Measurements from ENCODE around the gene RSPH4A.
"Not testable (repeated sequence)": the region's sequence is repeated elsewhere in the genome, so short reads cannot be mapped to it uniquely, and the experiment has no call there.

Gene RSPH4A

DNA sequence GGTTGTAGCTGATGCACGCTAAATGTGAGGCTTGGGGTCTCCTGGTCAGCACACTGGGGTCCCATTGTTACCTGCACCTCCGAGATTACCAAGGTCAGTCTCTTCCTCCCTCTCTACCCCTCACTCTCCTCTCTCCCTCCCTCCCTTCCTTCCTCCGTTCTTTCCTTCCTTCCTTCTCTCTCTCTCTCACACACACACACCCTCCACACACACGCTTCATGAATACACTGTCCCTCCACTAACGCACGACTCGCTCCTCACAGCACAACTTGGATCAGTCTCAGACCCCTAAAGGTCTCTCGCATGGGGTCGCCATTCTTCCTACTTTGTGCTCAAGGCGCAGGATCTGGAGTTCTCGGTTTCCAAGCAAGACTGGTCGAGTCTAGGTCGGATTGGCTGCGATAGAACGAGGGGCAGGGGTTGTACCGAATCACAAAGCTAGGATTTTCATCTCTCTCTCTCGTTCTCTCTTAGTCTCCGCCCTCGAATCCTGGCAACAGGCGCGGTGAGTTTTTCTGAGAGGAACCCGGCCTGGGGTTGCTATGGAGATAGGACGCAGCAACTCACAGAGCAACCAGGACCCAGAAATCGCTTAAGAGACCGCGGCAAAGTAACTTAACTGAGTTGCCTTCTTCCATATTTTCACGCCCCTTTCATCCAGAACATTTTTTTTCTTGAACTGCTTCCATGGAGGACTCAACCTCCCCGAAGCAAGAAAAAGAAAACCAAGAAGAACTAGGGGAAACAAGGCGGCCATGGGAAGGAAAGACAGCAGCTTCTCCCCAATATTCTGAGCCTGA is at the start of gene RSPH4A:
Gene RSPH4A, plus strand, starts transcription at position 543 of the 800 bp plus-strand sequence. Its CDS starts 145 bp downstream, at position 688.
- DNase-seq, result peak; percentile 91

GRCh38 chr6:116568111-116568510 is 48.2 kb upstream of the RSPH4A start:
- no peak for DNase-seq

GRCh38 chr6:116568821-116569755 is 47.2 kb upstream of the RSPH4A start:
- no peak for DNase-seq

- DNase-seq, result peak; percentile 97
Observed at GRCh38 chr6:116570856-116571682, 45.2 kb upstream of the RSPH4A start, which contains the start of gene RWDD1. Gene RWDD1, plus strand, starts transcription at chr6:116571504. Its CDS starts 79 bp downstream, at chr6:116571583.

DNA sequence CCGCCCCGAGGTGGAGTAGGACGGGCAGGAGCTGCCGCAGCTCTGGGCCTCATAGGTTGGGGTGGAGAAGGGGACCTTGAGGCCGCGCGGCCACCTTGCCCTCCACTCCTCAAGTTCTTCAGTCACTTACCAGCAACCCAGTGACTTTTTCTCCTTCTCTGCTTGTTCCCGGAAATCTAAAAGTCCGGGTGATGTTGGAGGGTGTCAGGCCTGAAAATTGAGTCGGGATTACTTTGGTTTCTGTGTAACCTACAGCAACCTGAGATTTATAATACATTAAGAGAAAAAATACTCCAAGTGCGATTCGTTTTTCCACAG is 44.6 kb upstream of the RSPH4A start:
- no peak for DNase-seq

- no peak for DNase-seq
Observed at GRCh38 chr6:116572162-116572561, 44.1 kb upstream of the RSPH4A start.

GRCh38 chr6:116575227-116575626 is 41.1 kb upstream of the RSPH4A start:
- DNase-seq, result no peak

GRCh38 chr6:116577486-116577885 is 38.8 kb upstream of the RSPH4A start:
- DNase-seq, result no peak

DNA sequence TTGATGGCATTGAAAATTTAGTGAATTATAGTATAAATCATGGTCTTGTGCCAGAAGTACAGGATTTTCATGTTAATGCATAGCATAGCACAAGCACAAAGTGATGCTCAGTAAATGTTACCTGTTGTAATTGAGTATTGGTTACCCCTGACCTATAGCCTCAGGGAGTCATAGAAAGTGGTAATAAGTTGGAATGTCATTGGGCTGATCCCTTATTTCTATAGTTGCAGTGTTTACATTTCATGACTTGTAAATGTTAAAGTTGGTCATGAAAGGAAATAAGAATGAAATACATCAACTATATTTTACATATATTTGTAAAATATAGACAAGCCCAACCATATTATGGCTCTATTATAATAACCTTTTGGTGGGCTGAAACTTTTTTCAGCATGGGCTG is 37.9 kb upstream of the RSPH4A start:
- no peak for DNase-seq

DNA sequence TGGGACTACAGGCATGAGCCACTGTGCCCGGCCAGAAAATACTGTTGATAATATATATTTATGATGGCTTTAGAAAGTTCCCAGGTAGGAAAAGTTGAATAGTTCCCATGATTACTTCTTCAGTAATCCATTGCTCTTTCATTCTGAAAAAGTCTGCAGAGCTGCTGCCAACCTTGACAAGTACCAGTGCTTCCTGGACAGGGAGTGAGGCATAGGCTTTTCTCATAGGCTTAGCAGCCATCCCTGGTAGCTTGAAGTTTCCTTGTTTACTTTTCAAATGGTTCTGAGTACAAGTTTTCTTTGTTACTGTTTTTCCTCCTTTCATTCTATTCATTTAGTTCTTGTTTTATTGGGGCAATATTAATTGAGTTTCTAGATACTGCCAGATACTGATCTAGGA is 37.1 kb upstream of the RSPH4A start:
- DNase-seq, result no peak

DNA sequence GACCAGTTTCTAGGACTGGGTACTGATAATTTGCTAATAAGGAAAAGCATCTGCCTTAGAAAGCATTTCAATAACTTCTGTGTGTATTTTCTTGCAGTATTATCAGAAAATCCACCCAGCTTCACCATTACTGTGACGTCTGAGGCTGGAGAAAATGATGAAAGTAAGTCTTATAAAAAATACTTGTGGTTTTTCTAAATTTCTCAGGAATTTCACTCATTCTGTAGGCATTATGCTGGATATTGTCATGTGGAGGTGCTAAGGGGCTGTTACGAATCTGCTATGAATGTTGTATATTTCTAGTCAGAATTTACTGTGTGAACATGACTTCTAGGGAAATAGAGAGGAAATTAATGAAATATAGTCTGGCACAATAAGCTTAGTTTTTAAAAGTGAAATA is 36.1 kb upstream of the RSPH4A start:
- DNase-seq, result no peak

DNA sequence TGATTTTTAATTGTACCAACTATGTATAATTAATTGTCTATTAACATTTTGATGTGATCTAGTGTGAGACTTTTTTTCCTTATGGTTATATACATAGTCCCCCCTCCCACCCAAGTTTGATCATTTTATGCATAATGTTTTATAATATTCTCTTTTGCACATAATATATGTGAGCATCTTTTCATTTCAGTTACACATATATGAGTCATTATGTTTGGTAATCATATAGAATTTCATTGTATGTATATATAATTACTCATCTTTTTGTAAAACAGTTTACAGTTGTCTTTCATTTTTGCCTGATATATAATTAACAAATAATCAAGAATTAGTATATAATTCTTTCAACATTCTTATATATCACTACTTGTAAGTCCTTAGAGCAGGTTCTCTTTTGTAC is 30.0 kb upstream of the RSPH4A start:
- no peak for DNase-seq

DNA sequence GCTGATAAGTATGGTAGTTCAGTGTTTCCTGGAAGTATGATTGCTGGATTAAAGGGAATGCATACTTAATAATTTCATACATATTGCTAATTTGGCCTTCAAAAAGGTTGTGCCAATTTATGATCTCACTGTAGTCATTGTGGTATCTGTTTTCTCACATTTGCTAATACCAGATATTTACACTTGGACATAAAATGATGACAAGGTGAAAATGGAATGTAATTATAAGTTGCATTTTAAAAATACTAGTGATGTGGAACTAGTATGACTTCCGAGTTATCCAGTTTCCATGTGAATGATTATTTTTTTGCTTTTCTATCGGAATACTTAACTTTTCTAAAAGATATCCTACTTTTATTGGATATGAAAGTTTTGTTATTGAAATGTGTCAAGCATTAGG is 29.5 kb upstream of the RSPH4A start:
- DNase-seq, result no peak

- no peak for DNase-seq
Observed at GRCh38 chr6:116595247-116595646, 21.0 kb upstream of the RSPH4A start.

GRCh38 chr6:116596815-116597214 is 19.5 kb upstream of the RSPH4A start:
- DNase-seq, result no peak

GRCh38 chr6:116603916-116604315 is 12.4 kb upstream of the RSPH4A start:
- DNase-seq, result not testable (repeated sequence)

GRCh38 chr6:116604868-116605267 is 11.4 kb upstream of the RSPH4A start:
- not testable (repeated sequence) for DNase-seq

- DNase-seq, result no peak
Observed at GRCh38 chr6:116605935-116606334, 10.3 kb upstream of the RSPH4A start.

DNA sequence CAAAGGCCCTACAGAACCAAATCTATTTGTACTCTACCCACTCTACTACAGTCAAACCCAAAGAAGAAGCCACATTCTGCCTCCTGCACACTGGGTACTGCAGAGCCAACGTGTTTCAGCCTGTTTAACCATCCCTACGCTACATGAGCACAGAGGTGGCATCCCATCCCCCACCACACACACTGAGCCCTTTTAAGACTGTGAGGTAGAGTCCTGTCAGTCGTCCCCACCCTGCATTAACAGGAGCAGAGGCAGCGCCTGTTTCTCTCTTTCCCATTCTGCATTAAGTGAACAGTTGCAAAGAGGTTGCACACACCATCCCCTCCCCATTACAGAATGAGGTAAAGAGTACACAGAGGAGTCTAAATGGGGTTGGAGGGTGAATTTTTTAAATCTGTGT is 5.2 kb upstream of the RSPH4A start:
- DNase-seq, result no peak

- no peak for DNase-seq
Observed at GRCh38 chr6:116616737-116617053, 416 bp downstream of the RSPH4A start.

DNA sequence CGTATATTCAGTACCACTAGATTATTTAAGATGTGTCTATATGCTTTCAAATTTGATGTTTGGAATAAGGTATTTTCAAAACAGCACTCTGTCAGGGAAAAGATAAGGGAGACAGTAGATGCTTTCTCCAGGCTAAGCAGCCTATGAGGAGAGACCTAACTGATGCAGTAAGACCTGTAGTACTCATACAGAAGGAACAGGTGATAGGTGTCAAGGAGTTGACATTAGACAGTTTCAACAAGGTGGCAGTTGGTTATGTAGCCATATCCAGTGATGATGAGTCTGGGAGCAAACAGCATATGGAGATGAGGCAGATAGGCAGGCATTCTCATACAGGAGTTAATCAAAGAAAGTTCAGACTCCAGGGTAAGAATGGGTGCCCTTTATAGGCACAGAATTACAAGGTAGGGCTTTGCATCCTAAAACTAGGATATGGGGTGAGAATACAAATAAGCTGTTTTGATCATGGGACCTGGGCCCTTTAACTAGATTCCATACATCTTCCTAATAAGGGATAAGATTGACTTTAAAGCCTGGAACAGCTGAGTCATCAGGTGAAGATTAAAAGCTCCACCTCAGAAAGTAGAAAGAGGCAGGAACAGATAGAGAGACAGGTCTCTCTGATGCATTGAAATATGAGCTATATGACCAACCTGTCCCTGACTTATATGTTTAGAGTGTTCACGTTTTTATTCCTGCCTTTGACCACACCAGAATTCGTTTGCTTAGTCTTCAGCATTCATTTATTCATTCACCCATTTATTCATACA is 7.9 kb downstream of the RSPH4A start:
- DNase-seq, result no peak

DNA sequence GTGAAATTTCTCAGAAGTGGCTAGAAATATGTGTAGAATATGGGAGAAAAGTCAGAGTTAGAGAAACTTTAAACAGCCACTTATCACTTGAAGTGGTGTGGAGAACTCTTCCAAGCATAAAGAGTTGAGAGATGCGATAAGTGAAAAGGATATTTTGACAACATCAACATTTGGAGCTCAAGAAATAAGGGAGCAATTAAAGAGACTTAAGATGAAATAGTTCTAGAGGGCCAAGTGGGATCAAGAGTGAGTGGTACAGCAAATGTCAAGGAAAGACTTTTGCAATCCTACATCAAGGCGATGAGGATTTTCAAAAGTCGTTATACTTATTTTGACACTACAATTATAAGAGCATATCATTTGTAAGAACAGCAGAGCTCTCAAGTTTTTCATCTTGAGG is 9.6 kb downstream of the RSPH4A start:
- DNase-seq, result no peak

All from NCI-H2171 (cell line).